Ammon's horn (tissue), 1 donor: ENCODE data around the gene PLEKHO1.
"Not testable (repeated sequence)": the region's sequence is repeated elsewhere in the genome, so short reads cannot be mapped to it uniquely, and the experiment has no call there.

Experiments used
- DNase-seq: peaks from one replicate; pipeline ENCODE4 v3.0.0-alpha.2; 2016; ENCODE audit warnings: low spot score

Gene PLEKHO1

GRCh38 chr1:150149271-150150132 is at the start of gene PLEKHO1:
PLEKHO1 (plus strand) TSS chr1:150149916; CDS start chr1:150150258, 342 bp downstream.
- DNase-seq: peak; percentile 76

GRCh38 chr1:150102986-150103385 is 46.7 kb upstream of the PLEKHO1 start:
- DNase-seq: no peak

DNA sequence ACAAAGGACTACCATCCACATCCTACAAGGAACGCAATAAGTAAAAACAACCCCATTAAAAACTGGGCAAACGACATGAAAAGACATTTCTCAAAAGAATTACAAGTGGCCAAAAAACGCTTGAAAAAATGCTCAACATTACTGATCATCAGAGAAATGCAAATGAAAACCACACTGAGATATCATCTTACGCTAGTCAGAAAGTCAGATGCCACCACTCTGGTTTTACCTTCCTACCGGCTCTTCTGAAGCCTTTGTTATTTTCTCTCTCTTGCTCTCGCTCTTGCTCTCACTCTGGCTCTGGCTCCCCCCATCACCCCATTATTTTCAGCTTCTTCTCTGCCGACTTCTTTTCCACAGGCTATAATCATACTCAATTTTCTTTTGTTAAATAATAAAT is 43.4 kb upstream of the PLEKHO1 start:
- no peak for DNase-seq

DNA sequence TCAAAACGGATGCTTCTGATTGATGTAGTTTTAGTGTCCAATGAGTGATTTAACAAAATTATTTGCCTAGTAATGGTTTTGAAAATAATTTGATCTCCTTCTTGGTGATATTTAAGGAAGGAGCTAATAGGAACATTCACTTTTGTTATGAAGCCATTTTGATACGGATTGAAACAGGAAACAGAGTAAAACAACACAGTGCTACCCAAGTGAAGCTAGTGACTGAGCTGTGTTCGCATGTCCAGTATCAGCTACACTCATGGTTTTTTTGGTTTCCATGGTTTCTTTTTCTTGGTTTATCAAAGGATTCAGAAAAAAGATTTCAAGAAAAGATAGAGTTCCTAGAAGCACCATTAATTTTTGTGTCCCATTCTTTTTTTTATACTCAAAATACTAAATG is 40.1 kb upstream of the PLEKHO1 start:
- DNase-seq: no peak

- DNase-seq: no peak
These were observed 39.6 kb upstream of the PLEKHO1 start for GRCh38 chr1:150110116-150110515.

DNA sequence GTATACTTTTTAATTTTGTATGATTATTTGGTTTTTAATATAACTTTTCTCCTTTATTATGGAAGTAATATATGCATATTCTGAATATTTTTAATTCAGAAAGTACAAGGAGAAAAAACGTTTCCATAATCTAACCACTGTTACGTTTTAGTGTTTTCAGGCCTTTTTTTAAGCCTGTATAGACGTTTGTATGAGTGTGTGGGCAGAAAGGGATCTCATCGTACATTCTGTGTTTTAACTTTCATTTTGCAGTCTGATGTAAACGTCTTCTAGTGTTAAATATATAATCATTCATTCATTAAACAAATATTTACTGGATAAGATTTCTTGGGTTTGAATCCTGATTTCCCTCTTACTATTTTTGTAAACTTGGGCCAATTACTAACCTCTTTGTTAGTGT is 38.0 kb upstream of the PLEKHO1 start:
- no peak for DNase-seq

GRCh38 chr1:150115121-150115520 is 34.6 kb upstream of the PLEKHO1 start:
- no peak for DNase-seq

- no peak for DNase-seq
These were observed 31.0 kb upstream of the PLEKHO1 start for GRCh38 chr1:150118716-150119115.

DNA sequence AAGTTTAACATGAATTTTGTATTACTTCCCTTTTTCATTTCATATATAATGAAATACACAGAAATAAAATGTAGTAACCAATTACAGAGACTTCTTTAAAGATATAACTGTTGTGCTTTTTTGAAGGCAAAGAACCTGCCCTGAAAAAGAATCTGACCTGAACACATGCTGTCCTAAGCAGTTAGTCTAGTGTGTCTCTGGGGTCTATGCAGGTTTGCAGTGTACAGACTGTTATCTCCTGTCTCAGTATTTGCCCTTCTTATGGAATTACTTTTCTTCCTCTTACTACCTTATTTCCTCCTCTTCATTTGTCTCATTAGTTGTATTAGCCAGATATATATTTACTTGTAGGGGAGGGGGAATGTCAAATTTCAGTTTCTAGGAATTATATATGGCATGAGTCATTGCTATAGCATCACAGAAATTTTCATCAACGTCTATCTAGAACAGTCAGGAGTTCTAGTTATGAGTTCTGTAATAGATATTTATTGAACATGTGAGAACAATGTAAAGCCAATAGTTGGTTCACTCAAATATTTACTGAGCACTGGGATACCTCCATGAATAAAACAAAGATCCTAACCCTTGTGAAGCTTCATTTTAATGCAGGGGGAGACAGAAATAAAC is 28.4 kb upstream of the PLEKHO1 start:
- DNase-seq: no peak

- DNase-seq: no peak
These were observed 22.9 kb upstream of the PLEKHO1 start for GRCh38 chr1:150126811-150127210.

DNA sequence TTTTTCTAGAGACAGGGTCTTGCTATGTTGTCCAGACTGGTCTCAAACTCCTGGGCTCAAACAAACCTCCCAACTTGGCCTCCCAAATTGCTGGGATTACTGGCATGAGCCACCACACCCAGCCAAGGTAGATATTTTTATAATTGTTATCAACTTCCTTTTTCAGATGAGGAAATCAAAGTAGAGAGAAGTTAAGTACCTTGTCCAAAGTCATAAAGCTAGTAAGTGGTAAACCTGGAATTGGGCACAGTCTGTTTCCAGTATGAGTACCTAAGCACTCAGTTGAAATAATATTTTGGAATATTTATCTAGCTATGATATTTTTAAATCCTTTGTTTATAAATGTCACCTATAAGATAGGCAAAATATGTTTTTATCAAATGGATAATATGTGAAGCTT is 22.3 kb upstream of the PLEKHO1 start:
- no peak for DNase-seq

DNA sequence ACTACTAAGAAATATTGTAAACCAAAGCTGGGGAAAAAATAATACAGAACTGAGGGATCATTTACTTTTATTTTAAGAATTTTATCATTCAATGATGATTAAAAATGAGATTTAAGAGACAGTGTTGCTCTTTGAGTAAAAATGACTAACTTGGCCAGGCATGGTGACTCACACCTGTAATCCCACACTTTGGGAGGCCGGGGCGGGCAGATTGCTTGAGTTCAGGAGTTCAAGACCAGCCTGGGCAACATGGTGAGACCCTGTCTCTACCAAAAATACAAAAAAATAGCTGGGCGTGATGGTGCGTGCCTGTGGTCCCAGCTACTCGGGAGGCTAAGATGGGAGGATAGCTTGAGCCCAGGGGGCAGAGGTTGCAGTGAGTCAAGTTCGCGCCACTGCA is 21.8 kb upstream of the PLEKHO1 start:
- no peak for DNase-seq

DNA sequence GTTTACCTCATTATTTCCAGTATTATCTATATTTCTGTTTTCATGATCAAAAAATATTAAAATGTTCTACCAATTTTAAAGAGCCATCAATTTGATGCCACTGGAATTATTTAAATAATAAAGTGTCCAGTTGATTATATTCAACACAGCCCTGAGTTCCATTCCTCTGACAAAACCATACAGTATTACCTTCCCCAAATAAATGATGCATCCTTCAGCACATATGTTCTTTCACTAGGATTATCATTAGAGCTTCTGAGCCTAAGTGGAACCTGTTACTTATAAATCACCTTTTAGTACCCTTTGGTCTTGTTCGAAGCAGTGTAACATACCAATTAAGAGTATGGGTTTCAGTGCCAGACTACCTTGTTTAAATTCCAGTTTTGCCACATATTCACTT is 17.3 kb upstream of the PLEKHO1 start:
- DNase-seq: no peak

DNA sequence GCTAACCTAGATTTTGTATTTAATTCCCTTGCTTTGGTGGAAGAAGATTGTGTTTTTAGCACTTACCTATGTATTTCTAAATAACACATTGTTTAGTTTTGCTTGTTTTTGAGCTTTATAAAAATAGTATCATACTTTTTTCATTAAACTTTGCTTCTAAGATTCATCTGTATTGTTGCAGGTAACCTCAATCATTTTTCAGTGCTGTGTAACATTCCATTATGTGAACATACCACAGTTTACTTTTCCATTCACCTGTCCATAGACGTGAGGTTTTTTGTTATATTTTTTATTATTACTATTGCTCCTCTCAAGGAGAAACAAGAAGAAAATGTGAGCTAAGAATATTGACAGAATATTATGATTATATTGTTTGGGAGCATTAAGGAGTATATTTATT is 15.2 kb upstream of the PLEKHO1 start:
- DNase-seq: no peak

- DNase-seq: not testable (repeated sequence)
These were observed 14.3 kb upstream of the PLEKHO1 start for GRCh38 chr1:150135400-150135799.

- no peak for DNase-seq
These were observed 11.7 kb upstream of the PLEKHO1 start for GRCh38 chr1:150138044-150138443.

DNA sequence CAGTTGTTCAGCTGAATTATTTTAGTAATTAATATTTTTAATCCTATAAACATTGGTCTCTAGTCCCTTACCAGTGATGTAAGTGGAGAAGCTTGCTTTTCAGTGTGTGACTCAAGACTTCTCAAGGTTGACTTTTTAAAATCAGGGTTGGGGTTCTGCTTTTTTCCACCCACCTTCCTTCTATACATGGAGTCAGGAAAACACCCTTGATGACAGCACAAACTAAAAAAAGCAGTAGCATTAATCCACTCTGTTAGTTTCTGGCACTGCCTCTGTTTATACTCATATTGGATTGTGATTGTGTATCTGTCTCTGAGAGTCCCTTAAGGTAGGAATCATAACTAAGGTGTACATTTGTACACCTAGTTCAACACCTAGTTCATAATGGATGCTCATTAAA is 8.3 kb upstream of the PLEKHO1 start:
- no peak for DNase-seq

GRCh38 chr1:150142083-150142482 is 7.6 kb upstream of the PLEKHO1 start:
- DNase-seq: no peak

- no peak for DNase-seq
These were observed 5.1 kb upstream of the PLEKHO1 start for GRCh38 chr1:150144606-150145005.

DNA sequence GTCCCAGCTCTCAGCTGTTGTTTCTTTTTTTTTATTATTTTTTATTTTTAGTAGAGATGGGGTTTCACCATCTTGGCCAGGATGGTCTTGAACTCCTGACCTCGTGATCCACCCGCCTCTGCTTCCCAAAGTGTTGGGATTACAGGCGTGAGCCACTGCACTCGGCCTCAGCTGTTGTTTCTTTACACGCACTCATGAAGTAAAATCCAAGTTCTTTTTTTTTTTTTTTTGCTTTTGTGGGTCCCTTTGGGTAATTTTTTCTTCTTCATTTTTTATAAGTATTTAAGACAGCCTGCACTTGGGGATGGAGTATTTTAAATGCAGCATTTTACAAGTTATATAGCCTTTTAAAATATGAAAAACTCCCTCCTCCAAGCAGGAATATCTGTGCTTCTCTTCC is 3.7 kb upstream of the PLEKHO1 start:
- DNase-seq: not testable (repeated sequence)

DNA sequence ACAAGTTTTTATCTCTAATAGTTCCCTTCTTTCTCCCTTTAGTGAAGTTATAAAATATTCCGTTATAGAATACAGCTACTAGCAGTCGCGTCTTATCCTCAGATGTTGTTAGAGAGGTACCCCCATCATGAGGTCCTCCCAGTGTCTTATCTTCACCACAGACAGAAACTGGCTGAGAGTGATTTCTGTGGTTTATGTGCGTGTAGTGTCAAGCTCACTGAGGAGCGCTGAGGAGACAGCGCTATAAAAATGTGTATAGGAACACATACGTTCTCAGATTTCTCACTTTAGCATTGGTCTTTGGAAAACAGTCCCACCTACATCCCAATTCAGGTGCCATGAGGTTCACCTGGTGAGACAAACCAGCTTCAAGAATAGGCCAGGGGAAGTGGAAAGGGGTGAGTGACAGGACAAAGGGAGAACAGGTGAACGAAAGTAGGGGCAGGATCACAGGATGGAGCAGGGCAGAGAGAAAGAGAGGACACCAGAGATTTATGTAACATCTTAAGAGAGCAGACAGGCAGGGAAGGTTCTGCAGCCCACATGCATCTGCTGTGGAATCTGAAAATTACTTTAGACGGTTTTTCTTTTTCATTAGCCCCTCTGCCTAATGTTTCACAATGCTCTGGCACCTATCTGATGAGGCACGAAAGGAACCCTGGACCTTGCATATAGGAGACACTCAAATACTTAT is 2.7 kb upstream of the PLEKHO1 start:
- no peak for DNase-seq

- DNase-seq: no peak
These were observed 862 bp upstream of the PLEKHO1 start for GRCh38 chr1:150148837-150149270.
